ENCODE results near the gene VWC2.

The VWC2 gene

DNA sequence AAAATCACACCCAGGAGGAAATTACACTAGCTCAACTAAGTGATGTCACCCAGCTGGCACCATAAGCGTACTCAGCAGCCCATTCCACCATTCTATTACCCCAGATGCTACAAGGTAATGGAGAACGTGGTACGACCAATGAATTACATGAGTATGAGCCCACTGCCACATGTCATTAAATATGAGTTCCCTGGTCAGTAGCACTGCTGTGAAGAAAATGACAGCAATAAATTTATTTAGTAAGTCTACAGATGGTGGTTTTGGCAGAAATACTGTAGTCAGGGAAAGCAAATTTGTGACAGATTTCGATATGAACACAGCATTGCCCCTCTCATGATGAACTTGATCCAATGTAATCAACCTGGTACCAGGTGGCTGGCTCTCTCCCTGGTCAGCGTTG, 154.2 kb downstream of the VWC2 start:
- Mint-ChIP-seq H3K36me3 (no peaks in the 10 kb centered on the region), H3K4me3 (no peak overlapping the region), H3K9me3 (peaks cover 17% of the 10 kb centered on the region), H3K27ac (no peak overlapping the region), H3K27me3 (peaks cover 2% of the 10 kb centered on the region), H3K4me1 (no peaks in the 10 kb centered on the region)

DNA sequence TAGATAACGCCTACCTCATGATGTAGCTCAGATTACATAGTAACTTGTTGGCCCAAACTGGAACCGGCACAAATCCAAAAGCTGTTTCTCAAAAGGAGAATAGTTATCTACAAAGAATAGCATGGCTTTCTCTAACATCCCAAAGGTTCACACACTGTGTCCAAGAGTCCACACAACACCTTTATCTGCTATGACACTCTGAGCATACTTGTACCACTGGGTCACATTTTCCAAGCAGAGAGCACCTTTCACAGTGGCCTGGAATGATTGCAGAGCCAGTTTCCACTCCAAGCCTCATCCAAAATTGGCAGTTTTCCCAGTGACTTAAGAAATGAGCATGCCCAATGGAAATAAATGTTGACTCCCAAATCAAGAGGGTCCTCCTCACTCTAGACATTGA, 155.3 kb downstream of the VWC2 start:
- no peaks in the 10 kb centered on the region for H3K36me3 Mint-ChIP-seq
- peaks cover 2% of the 10 kb centered on the region for H3K27me3 Mint-ChIP-seq
- no peak overlapping the region for H3K4me3 Mint-ChIP-seq
- H3K9me3 Mint-ChIP-seq: peaks cover 17% of the 10 kb centered on the region
- H3K27ac Mint-ChIP-seq: no peak overlapping the region
- H3K4me1 Mint-ChIP-seq: no peaks in the 10 kb centered on the region

DNA sequence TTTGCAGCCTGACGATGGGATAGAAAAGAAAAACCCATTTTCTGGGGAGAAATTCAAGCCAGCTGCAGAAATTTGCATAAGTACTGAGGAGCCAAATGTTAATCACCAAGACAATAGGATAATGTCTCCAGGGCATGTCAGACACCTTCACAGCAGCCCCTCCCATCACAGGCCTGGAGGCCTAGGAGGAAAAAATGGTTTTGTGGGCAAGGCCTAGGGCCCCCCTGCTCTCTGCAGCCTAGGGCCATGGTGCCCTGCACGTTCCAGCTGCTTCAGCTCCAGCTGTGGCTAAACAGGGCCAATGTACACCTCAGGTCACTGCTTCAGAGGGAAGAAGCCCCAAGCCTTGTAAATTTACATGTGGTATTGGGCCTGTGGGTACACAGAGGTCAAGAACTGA, 158.2 kb downstream of the VWC2 start:
- Mint-ChIP-seq H3K4me3 (no peak overlapping the region), H3K27ac (no peak overlapping the region), H3K27me3 (peaks cover 2% of the 10 kb centered on the region), H3K9me3 (peaks cover 17% of the 10 kb centered on the region), H3K36me3 (no peaks in the 10 kb centered on the region), H3K4me1 (no peaks in the 10 kb centered on the region)

DNA sequence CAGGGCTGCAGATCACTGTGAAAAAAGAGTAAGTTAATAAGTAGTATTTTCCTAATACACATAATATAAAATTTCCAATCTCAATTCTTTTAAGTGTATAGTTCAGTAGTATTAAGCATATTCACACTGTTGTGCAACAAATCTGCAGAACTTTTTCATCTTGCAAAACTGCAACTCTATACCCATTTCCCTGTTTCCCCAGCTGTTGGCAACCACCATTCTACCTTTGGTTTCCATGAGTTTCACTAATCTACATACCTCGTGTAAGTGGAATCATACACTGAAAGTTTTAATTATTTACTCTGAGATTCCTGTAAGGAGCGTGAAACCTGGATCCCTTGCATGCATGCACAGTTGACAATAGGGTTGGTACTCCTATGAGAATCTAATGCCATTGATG, 164.2 kb downstream of the VWC2 start:
- peaks cover 5% of the 10 kb centered on the region for H3K9me3 Mint-ChIP-seq
- H3K4me3 Mint-ChIP-seq: no peak overlapping the region
- peaks cover 5% of the 10 kb centered on the region for H3K27me3 Mint-ChIP-seq
- H3K27ac Mint-ChIP-seq: no peak overlapping the region
- no peaks in the 10 kb centered on the region for H3K4me1 Mint-ChIP-seq
- no peaks in the 10 kb centered on the region for H3K36me3 Mint-ChIP-seq

All from activated naive CD4-positive, alpha-beta T cell treated with anti-CD3 and anti-CD28 coated beads, Interleukin-2, amount 50 U/mL, for 24 hours (primary cell).